Activated naive CD4-positive, alpha-beta T cell treated with anti-CD3 and anti-CD28 coated beads for 36 hours (primary cell): ENCODE results near the gene DAB1. TPM values are rescaled to one million over a fixed set of nuclear protein-coding genes. Genes with fewer than 3 reads are reported as not detected.

ENCODE experiments used
- CTCF ChIA-PET: fragments of 350-600 bp; sonication (Branson Sonifier 250); formaldehyde crosslinking; loops from one replicate; lab custom pipeline; 2021; ENCODE audit warnings: antibody characterized with exemption; lab: Charles Lee
- DNase-seq: peaks from one replicate; pipeline ENCODE4 v3.0.0-alpha.2; 2020
- H3K27ac Mint-ChIP-seq: one replicate; pipeline ENCODE4 v1.8.0; 2021; ENCODE audit warnings: mild to moderate bottlenecking, mixed read lengths
- H3K27me3 Mint-ChIP-seq: one replicate; pipeline ENCODE4 v1.8.0; 2021; ENCODE audit warnings: low read depth, mixed read lengths
- H3K36me3 Mint-ChIP-seq: one replicate; pipeline ENCODE4 v1.8.0; 2021; ENCODE audit warnings: low read depth, mixed read lengths
- H3K4me1 Mint-ChIP-seq: one replicate; pipeline ENCODE4 v1.8.0; 2021; ENCODE audit warnings: low read depth, mixed read lengths
- H3K4me3 Mint-ChIP-seq: one replicate; pipeline ENCODE4 v1.8.0; 2021; ENCODE audit warnings: mild to moderate bottlenecking, moderate library complexity, mixed read lengths
- H3K9me3 Mint-ChIP-seq: one replicate; pipeline ENCODE4 v1.8.0; 2021; ENCODE audit warnings: mixed read lengths
- intact Hi-C: fragments of 100-400 bp; cut with micrococcal nuclease; formaldehyde crosslinking; loops from one replicate; pipeline ENCODE4 v1.15.1; 2023
- total RNA-seq, 2 experiments: library from RNA; stranded (reverse); gene quantifications; one replicate each; pipeline ENCODE4 v1.2.3, GENCODE V29; 2021

Gene DAB1
- total RNA-seq, 2 experiments from 2014 or later = not detected

DNA sequence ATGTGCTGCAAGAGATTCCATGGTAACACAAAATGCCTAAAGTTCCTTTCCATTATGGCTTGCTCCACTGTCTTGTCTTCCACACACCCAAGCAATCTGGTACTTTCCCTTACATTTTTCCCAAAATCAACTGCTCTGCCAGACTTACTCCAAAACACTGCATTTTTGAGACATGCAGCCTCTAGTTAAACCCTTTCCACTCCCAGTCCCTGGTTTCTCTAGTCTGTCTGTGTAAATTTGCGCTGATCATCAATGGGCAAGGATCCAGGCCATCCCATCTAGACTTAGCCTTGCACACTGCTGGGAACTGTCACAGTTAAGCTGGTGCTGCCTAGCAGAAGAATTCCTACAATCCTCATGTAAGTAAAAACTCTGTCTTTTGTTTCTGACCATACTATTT is 47.8 kb downstream of the DAB1 start:
- CTCF ChIA-PET = no interaction called here
- Mint-ChIP-seq H3K27me3 (peaks cover 7% of the 10 kb centered on the region), H3K36me3 (no peaks in the 10 kb centered on the region), H3K27ac (no peak overlapping the region), H3K4me3 (no peak overlapping the region), H3K9me3 (no peaks in the 10 kb centered on the region), H3K4me1 (no peaks in the 10 kb centered on the region)
- DNase-seq = no peak
- intact Hi-C loops = no loop called here

DNA sequence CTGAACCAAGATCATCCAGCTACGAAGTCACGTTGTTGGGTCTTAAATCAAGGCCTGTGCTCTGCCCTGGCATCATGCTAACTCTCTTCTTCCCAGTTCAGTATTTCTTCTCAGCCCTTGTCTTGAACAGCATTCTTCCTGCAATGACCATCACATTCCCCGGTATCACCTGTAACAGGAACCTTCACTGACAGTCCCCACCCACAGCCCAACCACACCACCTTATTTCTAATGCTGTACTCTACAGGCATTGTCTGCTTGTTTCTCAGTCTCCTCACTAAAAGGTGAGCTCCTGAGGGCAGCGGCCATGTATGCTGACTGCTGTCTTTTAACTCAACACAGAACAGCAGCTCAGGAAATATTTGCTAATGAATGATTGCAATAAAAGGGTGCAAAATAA is 54.0 kb downstream of the DAB1 start:
- CTCF ChIA-PET = no interaction called here
- H3K4me1 Mint-ChIP-seq = no peaks in the 10 kb centered on the region
- no peaks in the 10 kb centered on the region for H3K36me3 Mint-ChIP-seq
- intact Hi-C loops = no loop called here
- H3K9me3 Mint-ChIP-seq = peaks cover 12% of the 10 kb centered on the region
- H3K4me3 Mint-ChIP-seq = no peak overlapping the region
- H3K27ac Mint-ChIP-seq = no peak overlapping the region
- H3K27me3 Mint-ChIP-seq = no peaks in the 10 kb centered on the region
- no peak for DNase-seq

DNA sequence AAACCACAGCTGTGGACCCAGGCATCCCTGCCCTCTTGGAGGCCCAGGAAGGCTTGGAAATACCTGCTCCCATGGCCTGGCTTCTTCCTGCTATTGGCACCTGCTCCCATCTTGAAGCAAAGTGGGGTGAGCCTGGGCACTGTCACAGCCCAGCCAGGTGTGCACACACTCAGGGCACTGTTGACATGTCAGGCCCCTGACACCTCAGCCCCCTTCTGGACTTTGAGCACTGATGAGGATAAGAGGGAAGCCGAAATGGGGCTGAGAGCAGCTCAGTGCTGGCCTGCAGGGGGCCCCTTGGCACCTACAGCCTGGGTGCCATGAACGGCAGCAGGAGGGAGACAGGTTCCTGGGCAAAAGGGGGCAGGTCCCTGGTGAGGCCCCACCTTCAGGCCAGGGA is 55.9 kb downstream of the DAB1 start:
- no peak for DNase-seq
- Mint-ChIP-seq H3K27me3 (no peaks in the 10 kb centered on the region), H3K4me3 (no peak overlapping the region), H3K27ac (no peak overlapping the region), H3K36me3 (no peaks in the 10 kb centered on the region), H3K9me3 (peaks cover 12% of the 10 kb centered on the region), H3K4me1 (no peaks in the 10 kb centered on the region)
- CTCF ChIA-PET = no interaction called here
- intact Hi-C loops = no loop called here

DNA sequence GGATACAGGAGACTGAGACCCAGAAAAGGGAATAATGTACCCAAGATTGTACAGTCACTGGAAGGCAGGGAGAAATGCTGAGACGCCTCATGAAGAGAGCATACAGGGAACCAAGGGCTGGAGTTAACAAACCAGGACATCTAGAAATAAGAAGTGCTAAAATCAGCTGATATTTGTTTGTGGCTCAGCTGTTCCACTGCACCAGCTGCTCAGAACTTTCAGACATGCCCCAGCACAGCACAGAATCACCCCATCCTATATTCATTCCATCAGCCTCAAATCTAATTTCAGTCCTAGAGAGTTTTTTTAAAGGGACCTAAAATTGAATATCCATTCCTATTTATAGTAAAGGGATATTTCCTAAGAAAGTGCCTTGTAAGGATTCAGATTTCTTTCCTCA is 60.2 kb downstream of the DAB1 start:
- Mint-ChIP-seq H3K36me3 (no peaks in the 10 kb centered on the region), H3K27ac (no peak overlapping the region), H3K27me3 (peaks cover 2% of the 10 kb centered on the region), H3K9me3 (peaks cover 7% of the 10 kb centered on the region), H3K4me3 (no peak overlapping the region), H3K4me1 (no peaks in the 10 kb centered on the region)
- intact Hi-C loops = no loop called here
- DNase-seq = no peak
- CTCF ChIA-PET = no interaction called here

DNA sequence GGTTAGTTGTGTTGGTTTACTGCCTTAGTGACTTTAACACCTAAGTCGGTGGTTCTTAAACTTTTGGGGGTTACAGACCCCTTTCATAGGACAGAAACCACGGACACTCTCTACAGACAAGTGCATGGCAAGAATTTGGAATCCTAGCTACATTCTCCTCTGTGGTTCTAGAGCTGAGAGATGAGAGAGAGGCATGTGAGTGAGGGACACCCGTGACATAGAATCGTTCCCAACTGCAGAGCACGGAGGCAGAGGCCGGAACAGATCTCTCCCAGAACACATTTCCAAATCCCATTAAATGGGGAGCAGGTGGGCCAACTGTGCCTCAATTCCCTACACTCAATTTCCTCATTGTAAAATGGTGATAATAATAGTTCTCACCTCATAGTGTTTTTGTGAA is 60.7 kb downstream of the DAB1 start:
- CTCF ChIA-PET = no interaction called here
- H3K4me1 Mint-ChIP-seq = no peaks in the 10 kb centered on the region
- intact Hi-C loops = no loop called here
- H3K27ac Mint-ChIP-seq = no peak overlapping the region
- DNase-seq = no peak
- H3K4me3 Mint-ChIP-seq = no peak overlapping the region
- peaks cover 2% of the 10 kb centered on the region for H3K27me3 Mint-ChIP-seq
- peaks cover 7% of the 10 kb centered on the region for H3K9me3 Mint-ChIP-seq
- H3K36me3 Mint-ChIP-seq = no peaks in the 10 kb centered on the region

DNA sequence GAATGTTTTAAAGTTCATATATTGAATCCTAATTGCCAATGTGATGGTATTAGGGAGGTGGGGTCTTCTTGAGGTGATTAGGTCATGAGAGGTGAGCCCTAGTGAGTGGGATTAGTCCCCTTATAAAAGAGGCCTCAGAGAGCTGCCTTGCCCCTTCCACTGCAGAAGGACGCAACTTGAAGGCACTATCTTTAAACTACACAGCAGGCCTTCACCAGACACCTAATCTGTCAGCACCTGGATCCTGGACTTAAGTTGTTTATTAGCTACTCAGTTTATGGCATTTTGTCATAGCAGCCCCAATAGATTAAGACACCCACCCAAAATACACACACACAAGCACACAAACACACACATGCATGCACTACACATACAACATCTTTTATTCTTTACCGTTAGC is 61.4 kb downstream of the DAB1 start:
- intact Hi-C loops = no loop called here
- Mint-ChIP-seq H3K4me1 (no peaks in the 10 kb centered on the region), H3K27ac (no peak overlapping the region), H3K9me3 (peaks cover 6% of the 10 kb centered on the region), H3K36me3 (no peaks in the 10 kb centered on the region), H3K4me3 (no peak overlapping the region), H3K27me3 (peaks cover 2% of the 10 kb centered on the region)
- no peak for DNase-seq
- CTCF ChIA-PET = no interaction called here

DNA sequence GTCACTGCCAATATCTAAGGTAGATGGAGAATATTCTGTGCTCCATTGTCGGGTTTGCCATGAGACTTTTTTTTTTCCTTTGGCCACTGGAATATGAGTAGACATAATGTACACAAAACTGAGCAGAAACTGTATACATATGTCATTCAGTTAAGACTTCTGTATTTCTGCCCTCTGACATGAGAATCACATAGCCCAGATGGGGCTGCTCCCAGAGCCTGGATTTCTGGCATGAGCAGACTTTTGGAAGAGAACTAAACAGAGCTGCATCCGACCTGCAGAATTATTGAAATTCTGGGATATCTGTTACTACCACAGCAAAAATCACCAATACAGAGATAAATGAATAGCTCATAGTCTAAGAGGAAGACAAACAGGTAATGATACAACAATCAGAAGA is 62.3 kb downstream of the DAB1 start:
- DNase-seq = no peak
- Mint-ChIP-seq H3K36me3 (no peaks in the 10 kb centered on the region), H3K9me3 (peaks cover 2% of the 10 kb centered on the region), H3K27me3 (peaks cover 4% of the 10 kb centered on the region), H3K4me3 (no peak overlapping the region), H3K4me1 (no peaks in the 10 kb centered on the region), H3K27ac (no peak overlapping the region)
- intact Hi-C loops = no loop called here
- CTCF ChIA-PET = no interaction called here

DNA sequence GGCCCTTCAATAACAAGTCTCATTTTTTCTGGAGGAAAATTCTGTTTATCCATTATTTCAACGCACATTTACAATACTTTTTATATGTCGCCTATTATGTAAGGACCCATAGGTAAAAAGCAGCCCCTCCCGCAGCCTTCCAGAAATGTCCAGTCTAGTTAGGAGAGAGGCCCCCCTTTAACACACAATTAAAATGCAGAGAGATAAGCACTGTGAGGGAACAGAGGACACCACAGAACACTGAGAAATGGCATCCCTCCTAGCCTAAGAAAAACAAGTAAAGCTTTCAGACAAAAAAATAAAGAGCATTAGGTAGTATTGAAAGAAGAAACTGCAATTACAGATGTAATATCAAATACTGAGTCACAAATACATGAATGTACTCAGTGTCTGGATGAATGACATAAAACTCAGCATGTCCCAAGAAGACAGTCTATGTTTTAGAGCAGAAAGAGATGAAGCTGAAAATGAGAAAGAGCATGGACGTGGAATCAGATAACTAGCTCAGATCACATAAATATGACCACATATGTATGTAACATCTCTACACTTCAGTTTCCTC is 62.9 kb downstream of the DAB1 start:
- no peak for DNase-seq
- Mint-ChIP-seq H3K27ac (no peak overlapping the region), H3K9me3 (peaks cover 2% of the 10 kb centered on the region), H3K27me3 (peaks cover 4% of the 10 kb centered on the region), H3K36me3 (no peaks in the 10 kb centered on the region), H3K4me1 (no peaks in the 10 kb centered on the region), H3K4me3 (no peak overlapping the region)
- CTCF ChIA-PET = no interaction called here
- intact Hi-C loops = no loop called here

DNA sequence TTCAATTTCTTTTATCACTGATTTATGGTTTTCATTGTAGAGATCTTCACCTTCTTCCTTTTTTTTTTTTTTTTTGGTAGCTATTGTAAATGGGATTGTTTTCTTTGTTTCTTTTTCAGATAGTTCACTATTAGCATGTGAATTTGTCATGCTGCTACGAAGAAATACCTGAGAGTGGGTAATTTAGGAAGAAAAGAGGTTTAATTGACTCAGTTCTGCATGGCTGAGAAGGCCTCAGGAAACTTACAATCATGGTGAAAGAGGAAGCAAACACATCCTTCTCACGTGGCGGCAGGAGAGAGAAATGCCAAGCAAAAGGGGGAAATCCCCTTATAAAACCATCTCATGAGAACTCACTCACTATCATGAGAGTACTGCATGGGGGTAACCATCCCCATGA is 66.4 kb downstream of the DAB1 start:
- Mint-ChIP-seq H3K36me3 (no peaks in the 10 kb centered on the region), H3K27ac (no peak overlapping the region), H3K27me3 (peaks cover 7% of the 10 kb centered on the region), H3K9me3 (peaks cover 2% of the 10 kb centered on the region), H3K4me3 (no peak overlapping the region), H3K4me1 (no peaks in the 10 kb centered on the region)
- intact Hi-C loops = no loop called here
- CTCF ChIA-PET = no interaction called here
- DNase-seq = no peak

DNA sequence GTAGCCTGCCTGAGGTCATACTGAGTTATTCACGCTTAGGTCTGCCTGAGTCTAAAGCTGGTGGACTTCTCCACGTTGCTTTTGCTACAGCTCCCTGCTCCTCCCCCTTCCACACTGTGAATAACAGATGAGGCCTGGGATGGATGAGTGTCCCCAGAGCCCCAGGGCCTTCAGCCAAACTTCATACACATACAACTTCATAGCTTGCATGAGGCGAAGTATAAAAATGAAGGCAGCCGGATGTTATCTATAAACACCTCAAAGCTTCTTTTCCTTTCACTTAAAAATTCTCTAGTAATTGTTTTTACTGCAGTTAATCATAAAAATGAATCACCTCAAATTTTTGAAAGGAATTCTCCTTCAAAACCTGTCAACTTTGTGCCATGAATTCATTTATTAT is 70.2 kb downstream of the DAB1 start:
- DNase-seq = no peak
- Mint-ChIP-seq H3K4me1 (no peaks in the 10 kb centered on the region), H3K27ac (no peak overlapping the region), H3K36me3 (no peaks in the 10 kb centered on the region), H3K9me3 (peaks cover 2% of the 10 kb centered on the region), H3K4me3 (no peak overlapping the region), H3K27me3 (peaks cover 5% of the 10 kb centered on the region)
- CTCF ChIA-PET = no interaction called here
- intact Hi-C loops = no loop called here

DNA sequence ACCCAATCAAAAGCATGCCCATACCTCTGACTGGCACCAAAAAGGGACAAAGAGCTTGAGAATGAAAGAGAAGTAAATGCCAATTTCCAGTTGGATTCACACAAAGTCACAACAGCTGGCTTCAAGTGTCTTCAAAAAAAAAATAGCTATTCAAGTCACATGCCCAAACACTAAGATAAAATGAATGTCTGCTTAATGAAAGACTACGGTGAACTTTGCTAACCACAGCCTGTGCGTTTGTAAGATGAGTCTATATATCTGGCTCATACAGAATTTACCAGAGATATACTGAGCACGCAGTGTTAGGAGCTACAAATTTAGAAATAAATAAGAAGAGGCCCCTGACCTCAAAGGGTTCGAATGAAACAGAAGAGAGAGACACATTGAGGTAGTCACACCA is 73.2 kb downstream of the DAB1 start:
- H3K27me3 Mint-ChIP-seq = peaks cover 7% of the 10 kb centered on the region
- H3K27ac Mint-ChIP-seq = no peak overlapping the region
- H3K4me1 Mint-ChIP-seq = no peaks in the 10 kb centered on the region
- CTCF ChIA-PET = interaction anchor here (0.6 kb wide), 1 partner anchor 423 kb away, joined by 3 read pairs; no protein-coding TSS in a partner anchor
- DNase-seq = no peak
- H3K4me3 Mint-ChIP-seq = no peak overlapping the region
- no peaks in the 10 kb centered on the region for H3K36me3 Mint-ChIP-seq
- no peaks in the 10 kb centered on the region for H3K9me3 Mint-ChIP-seq
- intact Hi-C loops = no loop called here

DNA sequence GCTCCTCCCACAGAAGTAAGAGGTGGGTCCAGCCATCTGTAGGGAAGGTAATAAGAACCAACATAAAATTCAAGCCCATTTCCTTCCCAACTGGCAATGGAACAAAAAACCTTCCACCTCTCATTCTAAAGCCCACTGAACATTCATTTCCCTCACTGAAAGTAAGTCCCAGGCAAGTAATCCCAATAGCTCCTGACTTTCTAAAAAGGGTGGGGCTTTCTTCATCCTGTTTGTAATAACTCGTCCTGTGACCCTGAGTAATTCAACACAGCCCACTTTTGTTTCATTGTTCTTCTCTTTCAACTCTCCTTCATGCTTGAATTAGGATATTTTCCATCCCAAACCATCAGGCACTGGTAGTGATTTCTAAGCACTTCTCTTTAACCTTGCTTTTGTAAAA is 74.9 kb downstream of the DAB1 start:
- Mint-ChIP-seq H3K9me3 (no peaks in the 10 kb centered on the region), H3K36me3 (no peaks in the 10 kb centered on the region), H3K27me3 (peaks cover 4% of the 10 kb centered on the region), H3K27ac (no peak overlapping the region), H3K4me3 (no peak overlapping the region), H3K4me1 (no peaks in the 10 kb centered on the region)
- DNase-seq = no peak
- intact Hi-C loops = no loop called here
- CTCF ChIA-PET = no interaction called here

DNA sequence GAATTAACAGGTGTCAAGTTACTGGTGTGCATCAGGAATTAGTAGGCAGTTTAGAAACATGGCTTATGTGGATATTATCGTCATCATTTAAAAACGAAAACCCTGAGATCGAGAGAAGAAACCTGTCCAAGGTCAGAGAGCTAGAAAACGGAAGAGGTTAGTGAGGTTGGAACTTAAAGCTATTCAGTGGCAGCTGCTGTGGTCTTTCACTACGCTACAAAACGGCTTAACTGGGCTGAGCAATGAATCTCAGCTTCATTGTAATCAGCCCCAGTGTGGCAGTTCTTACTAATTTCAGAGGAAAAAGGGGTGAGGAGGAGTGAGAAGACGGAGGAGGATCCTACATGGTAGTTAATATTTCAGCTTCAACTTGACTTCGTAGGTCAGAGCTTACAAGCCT is 77.9 kb downstream of the DAB1 start:
- Mint-ChIP-seq H3K9me3 (no peaks in the 10 kb centered on the region), H3K27me3 (peaks cover 7% of the 10 kb centered on the region)
- CTCF ChIA-PET = no interaction called here

DNA sequence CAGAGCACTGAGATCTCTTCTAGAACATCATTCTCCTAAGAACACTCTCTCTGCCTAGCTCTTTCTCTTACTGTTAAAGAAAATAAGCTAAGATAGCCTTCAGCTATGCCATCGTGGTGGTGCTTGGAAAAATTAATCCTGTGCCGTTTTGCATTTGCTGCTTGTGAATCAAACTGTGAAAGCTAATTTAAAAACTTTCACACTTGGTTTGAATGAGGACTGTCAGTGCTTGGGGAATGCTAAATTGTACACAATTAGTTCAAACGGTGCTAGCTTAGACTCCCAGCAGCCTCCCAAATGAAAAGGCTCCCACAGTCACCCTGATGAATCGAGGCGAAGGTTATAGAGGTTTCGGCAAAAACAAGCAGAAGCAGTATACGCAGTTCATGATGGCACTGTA is 79.6 kb downstream of the DAB1 start:
- peaks cover 7% of the 10 kb centered on the region for H3K27me3 Mint-ChIP-seq
- H3K36me3 Mint-ChIP-seq = no peaks in the 10 kb centered on the region
- no peaks in the 10 kb centered on the region for H3K4me1 Mint-ChIP-seq
- DNase-seq = no peak
- intact Hi-C loops = no loop called here
- H3K4me3 Mint-ChIP-seq = no peak overlapping the region
- CTCF ChIA-PET = no interaction called here
- no peak overlapping the region for H3K27ac Mint-ChIP-seq
- no peaks in the 10 kb centered on the region for H3K9me3 Mint-ChIP-seq

More for the DNA sequence above, 77.9 kb downstream of the DAB1 start:
- no peaks in the 10 kb centered on the region for H3K4me1 Mint-ChIP-seq
- intact Hi-C loops = no loop called here
- no peak overlapping the region for H3K4me3 Mint-ChIP-seq
- no peak for DNase-seq
- no peak overlapping the region for H3K27ac Mint-ChIP-seq
- H3K36me3 Mint-ChIP-seq = no peaks in the 10 kb centered on the region
